ENCODE measurements around the gene SLC38A10.
A peak's percentile ranks its signal among the peaks of the same experiment; 100 is the strongest.

SLC38A10 gene

DNA sequence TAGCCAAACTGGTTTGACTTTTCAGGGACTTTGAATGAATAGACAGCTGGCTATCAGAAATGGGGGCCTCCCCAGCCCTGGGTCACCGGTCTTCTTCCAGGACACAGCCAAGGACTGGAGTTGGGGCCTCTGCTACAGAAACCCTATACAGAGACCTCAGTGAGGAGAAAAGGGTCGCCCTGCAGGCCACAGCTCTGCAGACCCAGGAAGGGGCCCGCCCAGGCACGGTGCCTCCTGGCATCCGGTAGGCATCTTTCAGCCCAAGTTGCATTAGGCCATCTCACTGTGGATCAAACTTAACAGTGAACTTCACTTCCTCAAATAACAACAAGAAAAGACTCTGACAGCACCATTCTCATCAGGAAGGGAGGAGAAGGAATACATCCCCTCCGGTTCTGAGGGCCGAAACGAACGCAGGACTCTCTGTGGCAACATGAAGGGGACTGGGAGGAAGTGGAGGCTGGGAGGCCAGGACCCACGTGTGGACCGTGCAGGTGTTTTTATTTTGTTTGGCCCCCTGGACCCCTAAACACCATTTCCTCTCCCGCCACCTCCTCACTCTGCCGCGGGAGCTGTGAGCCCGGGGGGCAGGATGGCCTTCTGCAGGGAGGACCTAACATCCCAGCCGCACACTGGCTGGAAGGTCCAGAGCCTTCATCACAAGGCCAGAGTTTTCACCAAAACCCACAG is 7.2 kb downstream of the SLC38A10 start:
- TF ChIP-seq, protein P1, sequence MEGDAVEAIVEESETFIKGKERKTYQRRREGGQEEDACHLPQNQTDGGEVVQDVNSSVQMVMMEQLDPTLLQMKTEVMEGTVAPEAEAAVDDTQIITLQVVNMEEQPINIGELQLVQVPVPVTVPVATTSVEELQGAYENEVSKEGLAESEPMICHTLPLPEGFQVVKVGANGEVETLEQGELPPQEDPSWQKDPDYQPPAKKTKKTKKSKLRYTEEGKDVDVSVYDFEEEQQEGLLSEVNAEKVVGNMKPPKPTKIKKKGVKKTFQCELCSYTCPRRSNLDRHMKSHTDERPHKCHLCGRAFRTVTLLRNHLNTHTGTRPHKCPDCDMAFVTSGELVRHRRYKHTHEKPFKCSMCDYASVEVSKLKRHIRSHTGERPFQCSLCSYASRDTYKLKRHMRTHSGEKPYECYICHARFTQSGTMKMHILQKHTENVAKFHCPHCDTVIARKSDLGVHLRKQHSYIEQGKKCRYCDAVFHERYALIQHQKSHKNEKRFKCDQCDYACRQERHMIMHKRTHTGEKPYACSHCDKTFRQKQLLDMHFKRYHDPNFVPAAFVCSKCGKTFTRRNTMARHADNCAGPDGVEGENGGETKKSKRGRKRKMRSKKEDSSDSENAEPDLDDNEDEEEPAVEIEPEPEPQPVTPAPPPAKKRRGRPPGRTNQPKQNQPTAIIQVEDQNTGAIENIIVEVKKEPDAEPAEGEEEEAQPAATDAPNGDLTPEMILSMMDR (conservative IDR thresholded peaks at IDR 0.05; ENCODE audit: low read length) = no peak
- H3K4me3 ChIP-seq (ENCODE audit: low read length) = no peak overlapping the region
- DNase-seq (ENCODE audit: low read depth) = no peak

GRCh38 chr17:81287152-81287551 is 8.0 kb downstream of the SLC38A10 start:
- TF ChIP-seq, protein P1 (conservative IDR thresholded peaks at IDR 0.05; ENCODE audit: low read length) = no peak
- no peak overlapping the region for H3K4me3 ChIP-seq (ENCODE audit: low read length)
- no peak for DNase-seq (ENCODE audit: low read depth)

DNA sequence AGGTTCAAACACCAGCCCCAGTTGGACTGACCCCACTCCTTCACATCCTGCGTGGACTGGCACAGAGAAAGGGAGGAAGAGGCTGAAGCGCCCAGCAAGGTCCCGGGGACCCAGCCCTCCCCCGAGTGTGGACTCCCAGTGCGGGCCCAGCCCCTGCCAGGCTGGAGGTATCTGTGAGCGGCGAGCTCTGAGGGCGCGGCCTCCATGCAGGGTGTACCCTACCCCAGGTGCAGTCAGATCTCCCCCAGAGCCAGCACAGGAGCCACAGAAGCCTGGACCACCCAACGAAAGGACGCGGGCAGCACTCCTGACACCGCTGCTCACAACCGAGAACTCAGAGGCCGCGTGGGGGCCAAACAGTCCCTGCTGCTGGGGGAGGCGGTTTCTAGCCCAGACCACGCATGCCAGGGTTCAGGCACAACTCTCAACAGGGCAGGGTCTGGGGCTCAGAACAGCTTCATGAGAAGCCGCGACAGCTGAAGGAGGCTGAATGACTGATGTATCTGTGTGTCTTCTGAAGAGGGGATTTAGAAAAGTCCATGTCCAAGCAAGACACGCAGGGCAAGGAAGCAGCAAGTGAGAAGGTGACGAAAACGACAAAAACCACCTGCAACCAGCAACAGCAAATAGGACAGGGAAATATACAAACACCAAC is 8.5 kb downstream of the SLC38A10 start:
- no peak overlapping the region for H3K4me3 ChIP-seq (ENCODE audit: low read length)
- TF ChIP-seq, protein P1 (conservative IDR thresholded peaks at IDR 0.05; ENCODE audit: low read length) = no peak
- no peak for DNase-seq (ENCODE audit: low read depth)

DNA sequence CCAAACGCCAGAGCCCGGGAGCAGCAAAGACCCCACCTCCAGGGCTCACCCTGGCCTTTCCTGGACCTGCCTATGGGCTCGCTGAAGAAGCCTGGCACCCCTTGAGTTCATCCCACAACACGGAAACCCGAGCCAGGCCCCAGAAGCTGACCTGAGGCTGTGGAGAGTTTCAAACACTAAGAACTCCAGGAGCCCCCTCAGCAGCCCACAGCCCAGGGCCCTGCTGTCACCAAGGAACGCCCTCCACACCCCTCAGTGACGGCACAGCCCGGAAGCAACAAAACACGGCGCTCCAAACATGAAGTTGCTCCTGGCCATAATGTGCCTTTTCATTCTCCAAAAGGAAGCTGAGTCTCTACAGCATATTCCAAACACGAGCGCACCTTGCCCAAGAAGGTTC is 9.2 kb downstream of the SLC38A10 start:
- TF ChIP-seq, protein P1 (conservative IDR thresholded peaks at IDR 0.05; ENCODE audit: low read length) = no peak
- no peak overlapping the region for H3K4me3 ChIP-seq (ENCODE audit: low read length)
- no peak for DNase-seq (ENCODE audit: low read depth)

GRCh38 chr17:81285179-81285878 is 9.8 kb downstream of the SLC38A10 start:
- TF ChIP-seq, protein P1 (conservative IDR thresholded peaks at IDR 0.05; ENCODE audit: low read length) = no peak
- DNase-seq (ENCODE audit: low read depth) = peak; percentile 12
- no peak overlapping the region for H3K4me3 ChIP-seq (ENCODE audit: low read length)

DNA sequence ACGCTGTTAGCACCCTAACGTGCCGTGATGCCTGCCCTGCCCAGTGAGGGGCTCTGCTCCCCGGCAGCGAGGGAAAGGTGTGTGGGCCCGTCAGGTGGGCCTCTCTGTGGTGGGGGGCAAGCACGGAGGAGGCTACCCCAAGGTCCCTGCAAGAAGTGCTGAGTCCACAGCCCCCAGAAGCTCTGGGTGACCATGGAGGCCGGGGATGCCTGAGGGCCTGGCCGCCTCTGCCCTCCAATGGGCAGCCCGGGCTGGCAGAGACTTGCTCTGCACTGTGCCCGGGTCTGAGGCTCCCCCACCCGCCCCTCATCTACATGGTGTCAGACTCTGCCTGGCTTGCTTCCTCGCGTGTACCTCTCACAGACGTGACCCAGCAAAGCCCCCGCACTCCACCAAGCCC is 12.2 kb downstream of the SLC38A10 start:
- H3K4me3 ChIP-seq (ENCODE audit: low read length) = no peak overlapping the region
- TF ChIP-seq, protein P1 (conservative IDR thresholded peaks at IDR 0.05; ENCODE audit: low read length) = no peak
- DNase-seq (ENCODE audit: low read depth) = no peak

Measured in AG10803 (cell line).